ENCODE data around the gene B3GALNT2.

GRCh38 chr1:235460770-235461169 is 43.5 kb downstream of the B3GALNT2 start:
- TF ChIP-seq CTCF (optimal IDR thresholded peaks at IDR 0.05 in 1 of 3, IDR thresholded peaks at IDR 0.05 in 1 of 3, conservative IDR thresholded peaks at IDR 0.05 in 1 of 3; ENCODE audit: extremely low read depth in 1 of 3, insufficient read depth in 2 of 3, low read length in 3 of 3) (no peak), EZH2 (IDR thresholded peaks at IDR 0.05; ENCODE audit: low read length) (no peak)
